Right lobe of liver (tissue), 6 donors: ENCODE results near the gene KAT7. TPM values are rescaled to one million over a fixed set of nuclear protein-coding genes. Genes with fewer than 3 reads are reported as not detected.
"Not testable (repeated sequence)": the region's sequence is repeated elsewhere in the genome, so short reads cannot be mapped to it uniquely, and the experiment has no call there.

Experiments
- ATAC-seq, 4 donors: fragments of 200-7000 bp; cut with Tn5 transposase; one replicate each; pipeline ENCODE4 v1.9.1; 2020; ENCODE audit warnings: mild to moderate bottlenecking in 4 of 4, moderate library complexity in 4 of 4
- DNase-seq, 3 donors: peaks; one replicate each; pipeline ENCODE4 v3.0.0-alpha.2; 2020
- H3K27ac ChIP-seq, 3 donors: fragments of 200-600 bp; one replicate each; pipeline ENCODE4 v1.8.0; 2022
- H3K27me3 ChIP-seq, 2 donors: fragments of 200-600 bp; one replicate each; pipeline ENCODE4 v1.8.0; 2022
- H3K36me3 ChIP-seq, 4 donors: fragments of 200-600 bp; sonication (generic) in 1 of 4; one replicate each; pipeline versions ENCODE4 v1.5.1 to v1.8.0; 2017 to 2022; ENCODE audit warnings: control low read depth in 1 of 4
- H3K4me1 ChIP-seq, 4 donors: fragments of 200-600 bp; sonication (generic) in 1 of 4; one replicate each; pipeline versions ENCODE4 v1.5.1 to v1.8.0; 2017 to 2022; ENCODE audit warnings: control low read depth in 1 of 4
- H3K4me3 ChIP-seq, 3 donors: fragments of 200-600 bp; one replicate each; pipeline ENCODE4 v1.8.0; 2022
- H3K9me3 ChIP-seq, 4 donors: fragments of 200-600 bp; sonication (generic) in 1 of 4; one replicate each; pipeline versions ENCODE4 v1.5.1 to v1.8.0; 2017 to 2022; ENCODE audit warnings: control low read depth in 1 of 4
- CTCF ChIP-seq, 4 donors: fragments of 200-600 bp in 3 of 4; fragments of 450-650 bp in 1 of 4; IDR thresholded peaks; one replicate each; pipeline versions ENCODE4 v1.5.1 to v1.8.0; 2016 to 2022; ENCODE audit warnings: antibody characterized with exemption in 4 of 4, mild to moderate bottlenecking in 2 of 4
- POLR2A ChIP-seq: fragments of 450-650 bp; IDR thresholded peaks from one replicate; pipeline ENCODE4 v1.6.1; 2017; ENCODE audit warnings: antibody characterized with exemption, mild to moderate bottlenecking
- WGBS: methylation state at CpG from one replicate; pipeline ENCODE4 v1.1.6; 2018; ENCODE audit warnings: low coverage, low lambda C conversion rate; ENCODE audit not compliant: insufficient coverage; ENCODE audit errors: missing lambda C conversion rate; 5-methylcytosine and 5-hydroxymethylcytosine counted together
- intact Hi-C, 2 donors: fragments of 100-400 bp; cut with DNase I; formaldehyde crosslinking; loops; one replicate each; pipeline versions ENCODE4 v1.11.2 to v1.14.1; 2022
- total RNA-seq, 6 experiments: library from RNA; depleted of rRNA in 2 of 6; stranded (reverse); fragments of >200 nt in 2 of 6; fragmentation: NEBNext Ultra II Directional in 3 of 6; extraction: Animal tissue kit (Norgen Biotek cat#: 25700) in 3 of 6; gene quantifications; one replicate each; pipeline versions ENCODE4 v1.1.0 to v1.2.4, GENCODE V29; 2016 to 2023
- donor health status: DM: no; HTN: yes; CAD: no.
- donor health status: DM: no; HTN: no; CAD: no.
- donor health status: DM: no; HTN: no; CAD: no.
- donor health status: DM: no; HTN: yes; CAD: no.
- donor health status: DM: no; HTN: yes; CAD: no.

The KAT7 gene
- total RNA-seq, 6 experiments from 2014 or later = 10.8 to 21.3 (median 15.2) TPM

GRCh38 chr17:49755663-49756283 is 32.7 kb upstream of the KAT7 start:
- no peaks in the 10 kb centered on the region for H3K27me3 ChIP-seq
- no peak overlapping the region for H3K4me3 ChIP-seq
- no peak overlapping the region for H3K27ac ChIP-seq
- DNase-seq = no peak
- ATAC-seq = no peak
- H3K4me1 ChIP-seq = peaks cover 0 to 3% (median 0%) of the 10 kb centered on the region in 4 donors
- H3K36me3 ChIP-seq = no peaks in the 10 kb centered on the region
- intact Hi-C loops = no loop called here
- 81% methylated on average over 4 of the region's 4 CpGs for WGBS
- no peak for TF ChIP-seq POLR2A
- TF ChIP-seq CTCF (IDR thresholded peaks at IDR 0.05) = no peak
- no peaks in the 10 kb centered on the region for H3K9me3 ChIP-seq

- Histone ChIP-seq H3K36me3 (no peaks in the 10 kb centered on the region), H3K9me3 (no peaks in the 10 kb centered on the region), H3K4me1 (peaks cover 0 to 3% (median 0%) of the 10 kb centered on the region in 4 donors), H3K4me3 (no peak overlapping the region), H3K27ac (no peak overlapping the region), H3K27me3 (no peaks in the 10 kb centered on the region)
- ATAC-seq (no peak), DNase-seq (no peak)
- intact Hi-C loops = no loop called here
- no peak for TF ChIP-seq POLR2A
- TF ChIP-seq CTCF (IDR thresholded peaks at IDR 0.05) = no peak
- WGBS = 94% methylated on average over 9 of the region's 9 CpGs
Measured at GRCh38 chr17:49756323-49757150, 31.9 kb upstream of the KAT7 start.

- intact Hi-C loops = no loop called here
- no peak for TF ChIP-seq POLR2A
- TF ChIP-seq CTCF (IDR thresholded peaks at IDR 0.05) = no peak
- no peak for ATAC-seq
- H3K27ac ChIP-seq = no peak overlapping the region
- WGBS = 76% methylated on average over 4 of the region's 6 CpGs
- no peak for DNase-seq
- no peaks in the 10 kb centered on the region for H3K9me3 ChIP-seq
- H3K4me3 ChIP-seq = no peak overlapping the region
- H3K36me3 ChIP-seq = no peaks in the 10 kb centered on the region
- H3K27me3 ChIP-seq = no peaks in the 10 kb centered on the region
- H3K4me1 ChIP-seq = peaks cover 0 to 3% (median 0%) of the 10 kb centered on the region in 4 donors
Measured at GRCh38 chr17:49757151-49757777, 31.2 kb upstream of the KAT7 start.

GRCh38 chr17:49758464-49759010 is 29.9 kb upstream of the KAT7 start:
- ATAC-seq, H3K36me3 ChIP-seq, H3K9me3 ChIP-seq, H3K27me3 ChIP-seq, H3K4me1 ChIP-seq, DNase-seq, intact Hi-C loops, H3K4me3 ChIP-seq, H3K27ac ChIP-seq: not testable (repeated sequence)
- 73% methylated on average over 4 of the region's 8 CpGs for WGBS
